T-helper 2 cell (primary cell): ENCODE measurements around the gene TMEM135.
"Not testable (repeated sequence)": the region's sequence is repeated elsewhere in the genome, so short reads cannot be mapped to it uniquely, and the experiment has no call there.

ENCODE experiments used
- DNase-seq, 5 experiments: peaks; one replicate each; pipeline versions ENCODE4 v3.0.0 to v3.0.0-alpha.2; 2012 to 2022
- total RNA-seq, 2 donors: gene quantifications; one replicate each; lab custom pipeline; 2026; lab: John Stamatoyannopoulos, UW

Gene TMEM135
- total RNA-seq, result 25.6 to 26.8 reads per million in 2 donors

DNA sequence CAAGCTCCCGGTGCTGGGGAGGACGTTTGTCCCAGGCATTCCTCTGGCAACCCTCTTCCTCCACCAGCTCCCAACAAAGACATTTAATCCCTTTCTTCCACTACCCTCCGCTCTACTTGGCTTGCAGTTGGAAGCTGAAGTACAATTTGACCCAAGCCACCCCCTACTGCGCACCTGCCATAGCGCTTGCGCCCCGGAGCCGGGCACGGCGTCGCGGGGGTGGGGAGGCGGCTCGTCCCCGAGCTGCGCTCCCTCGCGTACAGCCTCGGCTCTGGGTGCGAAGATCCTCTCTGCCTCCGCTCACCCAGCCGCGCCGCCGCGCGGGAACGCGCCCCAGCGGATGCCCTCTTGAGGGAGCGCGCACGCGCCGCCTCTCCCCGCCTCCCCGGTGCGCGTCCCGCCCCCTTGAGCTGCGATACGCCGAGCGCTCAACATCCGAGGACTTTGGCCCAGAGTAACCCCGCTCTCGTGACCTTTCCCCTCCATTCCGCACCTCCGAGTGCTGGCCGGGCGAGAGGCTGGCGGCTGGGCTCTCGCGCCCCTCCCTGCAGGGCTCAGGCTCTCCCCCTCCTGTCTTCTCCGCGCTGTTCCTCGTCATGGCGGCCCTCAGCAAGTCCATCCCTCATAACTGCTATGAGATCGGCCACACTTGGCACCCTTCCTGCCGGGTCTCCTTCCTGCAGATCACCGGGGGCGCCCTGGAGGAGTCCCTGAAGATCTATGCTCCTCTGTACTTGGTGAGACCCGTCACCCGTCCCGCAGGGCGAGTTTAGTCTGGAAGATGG is at the start of gene TMEM135:
TMEM135 (plus strand) TSS at position 485 of the 785 bp plus-strand sequence; CDS start at position 597, 112 bp downstream.
- DNase-seq, result peak; percentile 77 to 98 (median 85)

DNA sequence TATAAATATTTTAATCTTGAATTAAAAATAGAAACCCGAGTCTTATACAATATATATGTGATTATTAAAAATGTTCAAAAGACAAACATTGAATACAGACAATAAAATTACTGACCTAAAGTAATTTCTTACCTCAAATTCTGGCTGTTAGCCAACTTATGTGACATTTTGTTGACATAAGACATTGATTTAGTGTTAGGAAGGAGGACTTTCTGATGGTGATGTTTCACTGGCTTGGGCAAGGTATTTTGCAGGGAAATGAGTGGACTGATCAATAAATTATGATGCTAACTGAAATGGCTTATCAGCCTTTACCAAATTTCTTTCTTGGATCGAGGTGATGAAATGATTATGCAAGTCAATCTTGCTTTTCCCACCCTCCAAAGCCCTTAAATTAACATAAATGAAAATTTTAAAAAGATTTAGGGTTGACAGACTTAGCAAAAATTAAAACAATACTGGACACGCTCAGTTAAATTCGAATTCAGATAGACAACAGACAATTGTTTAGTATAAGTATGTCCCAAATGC is 49.3 kb upstream of the TMEM135 start:
- no peak for DNase-seq

DNA sequence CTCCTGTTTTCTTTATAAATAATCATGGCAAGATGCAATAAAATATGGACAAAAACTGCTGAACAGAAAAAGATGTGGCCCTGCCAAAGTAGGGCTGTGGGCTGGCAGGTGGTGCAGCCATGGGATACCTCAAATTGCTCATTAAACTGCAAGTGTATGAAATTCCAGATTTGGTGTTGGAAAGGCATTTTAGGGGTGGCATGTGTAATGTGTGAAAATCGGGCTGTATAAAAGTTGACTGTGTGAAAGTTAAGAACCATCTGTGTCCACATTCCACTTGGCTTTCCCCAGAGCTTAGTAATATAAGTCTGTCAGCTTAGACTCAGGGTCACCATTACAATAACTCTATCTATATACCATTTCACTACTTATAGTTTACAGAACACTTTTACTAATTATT is 47.7 kb upstream of the TMEM135 start:
- DNase-seq, result no peak

DNA sequence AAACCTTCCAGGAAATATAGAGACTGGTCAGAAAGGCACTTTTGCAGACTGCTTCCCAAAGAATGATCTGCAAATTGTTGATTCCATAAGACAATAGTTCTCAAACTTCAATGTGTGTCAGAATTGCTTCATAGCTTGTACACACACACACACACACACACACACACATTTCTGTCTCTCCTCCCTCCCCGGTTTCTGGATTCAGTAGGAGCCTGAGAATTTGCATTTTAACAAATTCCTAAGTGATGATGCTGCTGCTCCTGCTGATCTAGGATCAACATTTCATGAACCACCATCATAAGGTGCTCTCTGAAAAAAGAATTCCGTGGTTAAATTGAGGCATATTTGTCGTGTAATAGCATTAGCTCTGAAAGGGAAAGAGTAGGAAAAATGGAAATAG is 47.2 kb upstream of the TMEM135 start:
- DNase-seq, result no peak

DNA sequence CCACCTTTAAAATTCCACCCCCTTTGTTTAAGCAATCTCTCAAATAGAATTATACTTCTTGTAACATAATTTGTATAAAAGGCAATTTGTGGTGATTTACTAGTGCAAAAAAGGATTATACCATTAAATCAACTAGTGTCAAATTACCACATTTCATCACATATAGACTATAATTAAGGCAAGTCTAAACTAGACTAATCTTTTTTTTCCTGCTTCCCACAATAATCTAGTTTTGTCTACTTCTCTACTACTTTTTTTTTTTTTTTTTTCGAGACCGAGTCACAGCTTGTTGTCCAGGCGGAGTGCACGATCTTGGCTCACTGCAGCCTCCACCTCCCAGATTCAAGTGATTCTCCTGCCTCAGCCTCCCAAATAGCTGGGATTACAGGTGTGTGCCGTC is 46.4 kb upstream of the TMEM135 start:
- no peak for DNase-seq

DNA sequence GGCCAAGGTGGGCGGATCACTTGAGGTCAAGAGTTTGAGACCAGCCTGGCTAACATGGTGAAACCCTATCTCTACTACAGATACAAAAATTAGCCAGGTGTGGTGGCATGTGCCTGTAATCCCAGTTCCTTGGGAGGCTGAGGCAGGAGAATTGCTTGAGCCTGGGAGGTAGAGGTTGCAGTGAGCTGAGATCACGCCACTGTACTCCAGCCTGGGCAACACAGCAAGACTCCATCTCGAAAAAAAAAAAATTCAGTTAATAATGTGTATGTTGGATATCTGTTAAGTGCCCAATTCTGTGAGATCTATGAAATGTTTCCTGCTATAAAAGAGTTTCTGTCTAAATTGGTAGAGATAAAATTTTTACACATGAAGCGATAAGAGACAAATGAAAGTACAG is 45.4 kb upstream of the TMEM135 start:
- not testable (repeated sequence) for DNase-seq

DNA sequence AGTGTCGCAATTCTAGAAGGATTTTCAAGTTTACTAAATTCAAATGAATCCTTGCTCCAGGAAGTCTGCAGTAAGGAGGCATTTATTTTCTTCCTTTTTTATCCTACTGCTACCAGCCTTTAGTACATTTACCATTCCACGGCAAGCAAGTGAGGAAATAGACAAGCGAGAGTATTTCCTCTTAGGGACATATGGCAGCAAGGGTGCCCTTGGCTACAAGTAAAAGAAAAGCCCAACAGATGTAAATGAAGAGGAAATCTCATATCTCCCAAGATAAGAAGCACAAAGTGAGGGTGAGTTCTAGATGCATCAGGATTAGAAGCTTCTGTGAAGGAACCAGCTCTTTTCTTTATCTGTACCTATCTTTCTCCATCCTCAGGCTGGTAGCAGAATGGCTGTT is 44.7 kb upstream of the TMEM135 start:
- no peak for DNase-seq

DNA sequence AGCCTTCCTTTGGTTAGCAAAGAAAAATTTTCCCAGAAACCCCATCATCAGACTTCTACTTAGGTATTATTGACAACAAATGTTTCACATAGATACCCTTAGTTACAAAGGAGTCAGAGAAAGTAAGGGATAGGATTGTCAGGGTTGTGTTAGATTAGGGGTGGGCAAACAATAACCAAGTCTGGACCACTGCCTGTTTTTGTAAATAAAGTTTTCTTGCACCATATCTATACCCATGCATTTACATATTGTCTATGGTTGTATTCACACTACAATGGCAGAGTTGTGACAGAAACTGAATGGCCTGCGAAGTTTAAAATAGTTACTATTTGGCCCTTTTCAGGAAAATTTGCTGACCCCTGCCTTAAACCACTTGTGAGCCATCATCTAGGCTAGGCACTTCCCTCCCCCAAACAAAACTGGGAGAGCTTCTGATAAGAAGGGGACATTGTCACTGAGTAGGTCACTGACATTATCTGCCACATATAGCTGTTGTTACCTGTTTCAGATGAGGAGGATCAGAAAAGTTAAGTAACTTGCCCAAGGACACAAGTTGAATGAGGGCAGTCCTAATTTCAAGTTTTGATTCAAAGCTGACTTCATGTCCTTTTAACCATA is 40.7 kb upstream of the TMEM135 start:
- no peak for DNase-seq

DNA sequence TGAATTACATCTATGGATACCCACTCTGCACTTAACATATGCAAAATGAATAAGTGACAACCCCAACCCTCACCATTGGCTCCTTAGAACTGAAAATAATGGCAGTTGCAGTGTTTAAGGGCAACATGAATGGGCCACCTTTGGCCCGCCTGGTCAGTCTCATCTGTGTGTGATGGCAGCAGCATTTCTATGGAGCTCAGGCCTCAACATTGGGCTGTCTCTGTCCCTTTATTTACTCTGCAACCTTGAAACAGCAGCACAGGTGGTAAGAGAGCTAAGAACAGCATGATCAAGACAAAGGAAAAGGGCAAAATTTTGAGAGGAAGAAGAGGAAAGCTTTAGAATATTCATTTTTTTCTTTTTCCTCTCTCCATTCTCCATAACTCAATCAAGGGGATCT is 38.3 kb upstream of the TMEM135 start:
- DNase-seq, result no peak

DNA sequence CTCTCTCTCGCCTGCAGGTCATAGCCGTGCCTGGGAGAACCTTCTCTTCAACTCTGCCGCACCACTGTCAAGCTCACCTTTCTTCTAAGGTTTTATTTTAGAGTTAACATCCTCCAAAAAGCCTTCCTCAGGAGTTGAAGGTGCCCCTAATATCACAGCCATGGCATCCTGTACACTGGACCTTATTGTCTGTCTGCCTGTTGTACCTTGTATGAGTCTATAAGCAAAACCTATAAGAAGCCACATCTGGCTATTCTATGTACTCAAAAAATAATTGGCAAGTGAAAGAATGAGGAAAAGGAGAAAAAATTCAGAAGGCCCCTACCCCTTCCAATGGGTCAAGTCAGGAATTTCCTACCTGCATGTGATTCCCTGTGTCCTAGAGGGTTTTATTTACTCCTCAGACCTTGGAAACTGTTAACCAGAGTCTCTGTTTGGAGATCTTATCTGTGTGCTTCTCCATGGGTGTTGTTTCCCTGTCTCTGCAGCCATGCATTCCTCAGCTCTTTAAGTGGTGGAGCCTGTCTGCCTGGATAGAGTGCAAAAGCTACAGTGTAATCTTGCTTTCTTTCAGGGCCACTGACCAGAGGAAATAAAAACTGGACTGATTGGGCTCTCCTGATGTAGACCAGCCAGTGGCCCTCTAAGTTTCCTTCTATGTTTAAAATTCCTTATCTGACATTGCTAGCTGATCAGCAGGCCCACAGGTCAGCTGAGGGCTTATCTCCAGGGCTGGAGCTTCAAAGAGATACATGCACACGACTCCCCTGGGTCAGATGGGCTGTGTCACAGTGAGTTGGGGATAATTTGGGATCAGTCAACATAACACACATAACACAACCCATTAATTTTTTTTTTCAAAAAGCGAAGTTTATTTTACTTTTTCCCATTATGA is 37.6 kb upstream of the TMEM135 start:
- DNase-seq, result no peak

DNA sequence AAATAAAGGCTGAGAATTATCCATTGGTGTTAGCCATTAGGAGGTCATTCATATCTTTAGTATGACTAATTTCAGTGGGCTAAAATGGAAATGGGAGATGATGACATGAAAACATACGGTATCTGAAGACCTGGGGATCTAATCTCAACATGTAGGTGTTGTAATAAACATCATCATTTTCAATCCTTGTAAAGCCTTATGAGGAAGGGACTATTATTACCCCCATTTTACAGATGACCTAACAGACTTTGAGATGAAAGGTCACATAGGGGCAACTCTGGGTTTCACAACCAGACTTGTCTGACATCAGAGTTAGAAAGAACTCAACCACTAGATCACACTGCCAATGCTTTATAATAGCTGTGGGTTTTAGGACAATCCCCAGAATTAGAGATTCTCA is 34.8 kb upstream of the TMEM135 start:
- DNase-seq, result no peak

DNA sequence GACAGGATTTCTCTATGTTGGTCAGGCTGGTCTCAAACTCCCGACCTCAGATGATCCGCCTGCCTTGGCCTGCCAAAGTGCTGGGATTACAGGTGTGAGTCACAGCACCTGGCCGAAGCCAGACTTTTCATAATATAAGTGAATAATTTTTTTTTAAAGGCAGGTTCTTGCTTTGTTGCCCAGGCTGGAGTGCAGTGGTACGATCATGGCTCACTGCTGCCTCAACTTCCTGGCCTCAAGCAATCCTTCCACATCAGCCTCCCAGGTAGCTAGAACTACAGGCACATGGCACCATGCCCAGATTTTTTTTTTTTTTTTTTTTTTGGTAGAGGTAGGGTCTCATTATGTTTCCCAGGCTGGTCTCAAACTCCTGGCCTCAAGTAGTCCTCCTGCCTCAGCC is 33.5 kb upstream of the TMEM135 start:
- DNase-seq, result not testable (repeated sequence)

DNA sequence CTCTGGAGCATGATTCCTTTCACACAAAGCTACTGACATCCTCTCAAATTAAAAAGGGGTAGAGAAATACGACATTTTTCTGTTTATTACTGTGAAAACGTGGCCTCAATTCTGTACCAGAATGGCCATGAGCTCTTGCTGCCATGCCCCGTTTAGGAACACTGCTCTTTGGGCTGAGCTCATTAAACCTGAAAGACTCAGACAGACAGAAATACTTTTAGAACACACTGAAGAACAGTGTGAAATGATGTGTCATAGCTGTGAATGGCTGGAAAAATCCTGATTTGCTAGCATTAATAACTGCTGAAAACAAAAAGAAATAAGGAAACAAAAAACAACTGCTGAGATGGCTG is 32.2 kb upstream of the TMEM135 start:
- no peak for DNase-seq

DNA sequence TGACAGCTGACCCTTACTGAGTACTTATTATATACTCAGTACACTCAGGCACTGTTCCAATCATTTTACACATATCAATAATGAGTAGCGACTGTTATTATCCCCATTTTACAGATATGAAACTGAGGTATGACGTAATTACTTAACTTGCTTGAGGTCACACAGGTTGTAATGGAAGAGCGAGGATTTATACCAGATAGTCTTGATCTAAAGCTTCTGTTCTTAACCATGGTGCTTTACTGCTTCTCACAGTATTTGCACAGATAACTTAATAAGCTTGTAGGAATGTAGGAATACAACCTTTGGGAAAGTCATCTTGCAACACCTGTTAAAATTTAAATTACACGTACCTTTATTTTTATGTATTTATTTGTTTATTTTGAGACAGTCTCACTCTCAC is 31.7 kb upstream of the TMEM135 start:
- DNase-seq, result no peak

DNA sequence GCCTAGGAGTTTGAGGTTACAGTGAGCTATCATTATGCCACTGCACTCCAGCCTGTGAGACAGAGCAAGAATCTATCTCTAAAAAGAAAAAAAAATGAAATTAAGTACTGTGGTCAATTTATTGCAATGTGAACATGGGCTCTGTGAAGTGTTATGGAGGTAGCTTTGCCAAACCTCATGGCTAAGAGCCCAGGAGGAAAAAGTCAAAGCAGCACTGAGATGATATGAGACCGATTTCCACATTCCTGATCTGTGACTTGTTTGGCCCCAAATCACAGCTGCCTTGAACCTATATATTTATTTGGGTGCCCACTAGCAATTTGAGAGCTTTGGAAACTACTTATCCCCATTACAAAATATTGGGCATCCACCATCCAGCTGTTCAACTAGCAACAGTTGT is 29.8 kb upstream of the TMEM135 start:
- DNase-seq, result no peak

DNA sequence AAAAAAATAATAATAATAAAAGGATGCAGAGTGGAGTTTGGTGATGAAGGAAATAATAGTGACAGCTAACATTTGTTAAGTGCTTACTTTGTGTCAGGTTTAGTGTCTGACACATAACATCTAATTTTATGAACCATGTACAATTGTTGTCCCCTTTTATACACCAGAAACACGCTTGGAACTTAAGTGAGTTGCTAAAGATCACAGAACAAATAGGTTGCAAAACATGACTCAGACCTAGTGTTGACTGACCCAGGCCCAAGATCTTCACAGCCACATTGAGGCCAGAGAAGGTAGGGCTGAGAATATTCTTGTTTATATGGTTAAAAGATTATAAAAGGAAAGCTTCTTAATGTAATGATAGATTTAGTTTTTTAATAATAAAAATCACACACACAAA is 25.6 kb upstream of the TMEM135 start:
- DNase-seq, result no peak

DNA sequence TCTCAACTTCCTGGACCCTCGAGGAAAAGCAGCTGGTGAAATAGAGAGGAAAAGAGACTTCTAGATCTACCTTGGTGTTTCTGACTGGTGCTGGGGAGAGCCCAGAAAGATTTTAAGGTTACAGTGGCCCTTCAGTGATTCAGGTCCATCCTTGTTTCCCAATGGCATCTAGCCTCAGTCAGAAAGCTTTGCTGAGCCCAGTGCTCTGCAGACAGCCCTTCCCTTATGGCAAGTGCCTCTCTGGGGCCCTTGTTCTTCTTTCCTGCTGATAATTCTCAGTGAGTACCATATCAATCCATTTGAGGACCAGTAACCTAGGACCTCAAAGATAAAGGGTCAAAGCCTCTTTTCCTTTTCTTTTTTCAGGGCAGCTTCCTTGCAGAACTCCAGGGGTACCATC is 25.1 kb upstream of the TMEM135 start:
- DNase-seq, result no peak

DNA sequence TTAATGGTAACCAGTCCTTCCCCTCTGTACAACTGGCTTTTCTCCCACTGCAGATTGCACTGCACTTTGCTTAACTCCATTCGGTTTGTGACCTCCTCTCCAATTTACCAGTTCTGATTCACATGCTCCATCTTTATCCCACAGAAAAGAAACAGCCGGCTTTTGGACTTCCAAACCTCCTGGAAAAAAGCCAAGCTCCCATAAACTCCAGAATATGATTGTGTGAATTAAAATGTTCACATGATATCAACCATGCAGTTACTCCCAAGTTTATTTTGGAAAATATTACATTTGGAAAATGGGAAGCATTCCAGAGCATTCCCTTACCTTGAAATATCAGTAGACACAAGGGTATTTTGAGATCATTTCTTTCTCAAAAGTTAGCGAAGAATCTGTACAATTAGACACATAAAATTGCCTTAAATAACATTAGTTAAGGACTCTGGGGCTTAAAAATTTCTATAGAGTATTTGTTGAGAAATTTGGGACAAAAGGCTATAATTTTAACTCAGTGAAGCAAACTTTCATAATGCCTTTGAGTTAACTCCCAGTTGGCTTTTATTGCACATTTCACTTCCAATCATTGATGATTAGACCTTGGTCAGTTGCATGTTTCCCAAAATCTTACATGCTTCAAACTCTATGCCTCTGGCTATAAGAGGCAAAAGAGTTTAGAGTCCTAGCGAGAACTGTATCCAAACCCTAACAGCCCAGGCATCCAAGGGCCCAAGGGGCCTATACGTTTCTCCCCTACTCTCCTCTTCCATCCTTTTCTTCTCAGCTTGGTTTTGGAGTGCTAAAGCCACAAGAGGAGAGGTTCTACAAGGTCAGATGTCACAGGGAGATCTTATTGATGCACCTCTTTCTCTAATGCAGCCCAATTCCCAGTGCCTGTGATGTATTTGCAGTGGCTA is 23.6 kb upstream of the TMEM135 start:
- no peak for DNase-seq

DNA sequence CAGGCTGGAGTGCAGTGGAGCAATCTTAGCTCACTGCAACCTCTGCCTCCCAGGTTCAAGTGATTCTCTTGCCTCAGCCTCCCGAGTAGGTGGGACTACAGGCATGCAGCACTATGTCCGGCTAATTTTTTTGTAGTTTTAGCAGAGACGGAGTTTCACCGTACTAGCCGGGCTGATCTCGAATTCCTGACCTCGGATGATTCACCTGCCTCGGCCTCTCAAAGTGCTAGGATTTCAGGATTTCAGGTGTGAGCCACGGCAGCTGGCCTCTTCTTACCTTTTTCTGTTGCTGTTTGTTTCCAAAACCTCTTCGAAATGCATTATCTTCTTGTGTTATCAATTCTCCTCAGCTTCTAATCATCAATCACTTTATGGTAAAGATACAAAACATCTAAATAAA is 22.1 kb upstream of the TMEM135 start:
- DNase-seq, result no peak

DNA sequence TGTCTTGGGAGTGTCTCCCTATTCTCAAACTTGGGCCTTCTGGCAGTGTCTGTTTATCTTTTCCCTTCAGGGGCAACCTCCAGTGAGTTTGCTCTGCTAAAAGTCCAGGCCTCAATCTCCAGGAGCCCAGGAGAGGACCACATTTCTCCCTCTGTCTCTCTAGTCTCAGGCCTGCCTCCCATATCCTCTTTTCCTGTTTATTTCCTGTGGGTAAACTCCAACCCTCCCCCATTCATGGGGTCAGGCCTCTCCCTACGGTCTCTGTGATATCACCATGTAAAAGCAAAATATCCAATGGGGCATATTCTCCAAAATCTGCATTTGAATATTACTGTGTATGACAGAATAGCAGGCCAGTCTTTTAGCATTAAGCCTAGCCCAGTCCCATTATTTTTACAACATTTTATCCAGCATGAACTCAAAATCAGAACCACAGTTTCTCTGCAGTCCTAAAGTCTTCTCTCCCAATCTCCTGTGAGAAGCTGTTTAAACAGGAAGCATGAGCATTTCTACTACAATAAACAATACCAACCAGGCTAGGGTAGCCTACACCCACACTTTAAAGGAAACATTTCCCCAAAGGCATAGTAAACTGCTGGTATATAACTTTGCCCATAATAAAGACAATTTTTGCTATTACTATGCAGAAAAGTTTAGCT is 18.0 kb upstream of the TMEM135 start:
- DNase-seq, result no peak

DNA sequence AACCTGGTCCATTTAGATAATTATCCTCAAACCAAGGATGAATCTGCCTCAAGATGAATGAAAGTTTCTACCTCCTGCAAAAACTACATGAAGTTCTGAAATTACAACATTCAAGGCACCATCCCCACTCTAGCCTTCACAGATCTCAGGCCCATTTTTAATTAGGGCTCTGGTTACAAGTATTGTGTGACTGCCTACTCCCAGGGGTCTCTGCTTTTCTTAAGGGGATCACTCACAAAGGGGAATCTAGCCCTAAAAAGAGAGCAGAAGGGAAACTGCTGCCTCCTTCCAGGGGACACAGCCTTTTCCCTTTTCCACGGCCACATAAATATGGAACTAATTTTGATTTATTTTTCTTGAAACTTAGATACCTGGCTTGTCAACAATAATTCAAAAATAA is 17.4 kb upstream of the TMEM135 start:
- no peak for DNase-seq
